Measurements from ENCODE around the gene HOXA11. TPM values are rescaled to one million over a fixed set of nuclear protein-coding genes. Genes with fewer than 3 reads are reported as not detected.

Gene HOXA11
- polyA plus RNA-seq, 1 donor from 2014 or later: not detected

GRCh38 chr7:27131390-27131819 is 53.6 kb downstream of the HOXA11 start:
- Histone ChIP-seq H3K27me3 (ENCODE audit: insufficient read depth, low read depth, low read length) (peaks cover 98% of the 10 kb centered on the region), H3K4me2 (ENCODE audit: low read length) (no peak overlapping the region), H4K20me1 (ENCODE audit: insufficient read depth) (no peaks in the 10 kb centered on the region), H3F3A (ENCODE audit: insufficient read depth, low read length, poor library complexity, severe bottlenecking) (no peaks in the 10 kb centered on the region), H3K36me3 (ENCODE audit: insufficient read depth, low read length) (no peaks in the 10 kb centered on the region), H3K9me3 (ENCODE audit: low read length) (peaks cover 16% of the 10 kb centered on the region), H3K9ac (ENCODE audit: low read length) (no peak overlapping the region), H3K9me2 (ENCODE audit: insufficient read depth, low read length) (no peaks in the 10 kb centered on the region), H2AFZ (ENCODE audit: low read depth, low read length) (no peak overlapping the region), H3K27ac (ENCODE audit: low read length) (no peak overlapping the region), H3K4me3 (ENCODE audit: low read length) (peak overlapping the region; percentile 62), H3K79me2 (replicated peaks; ENCODE audit: insufficient read depth, low read length) (no peaks in the 10 kb centered on the region)
- TF ChIP-seq EP300 (conservative IDR thresholded peaks at IDR 0.05; ENCODE audit: poor library complexity, severe bottlenecking) (no peak), POLR2AphosphoS5 (IDR thresholded peaks at IDR 0.05) (no peak), MXI1 (conservative IDR thresholded peaks at IDR 0.05; ENCODE audit: poor library complexity, severe bottlenecking) (no peak), RAD21 (conservative IDR thresholded peaks at IDR 0.05) (no peak), REST (IDR thresholded peaks at IDR 0.05; ENCODE audit: borderline replicate concordance) (no peak)

Small RNA genes lying within 50 kb of the gene (small RNA-seq; reads per million reads assigned to genes)
- gene AC004080.5 (0 reads per million in 3 experiments), gene RF02140 (0 reads per million in 3 experiments), gene RF02141 (0 reads per million in 3 experiments)

Other genes starting within 250 kb of the HOXA11 start
- not detected in 2 replicates for gene HOXA1, start 89.2 kb downstream of the HOXA11 start, polyA plus RNA-seq
- not detected in 2 replicates for gene HOXA2, start 82.5 kb downstream of the HOXA11 start, polyA plus RNA-seq
- gene HOXA4, start 54.5 kb downstream of the HOXA11 start, polyA plus RNA-seq: not detected in 2 replicates
- gene HOXA5, start 41.6 kb downstream of the HOXA11 start, polyA plus RNA-seq: not detected in 2 replicates
- gene HOXA6, start 37.5 kb downstream of the HOXA11 start, polyA plus RNA-seq: not detected in 2 replicates
- gene HOXA3, start 32.6 kb downstream of the HOXA11 start, polyA plus RNA-seq: not detected in 2 replicates
- not detected in 2 replicates for gene HOXA7, start 28.6 kb downstream of the HOXA11 start, polyA plus RNA-seq
- not detected in 2 replicates for gene HOXA9, start 19.7 kb downstream of the HOXA11 start, polyA plus RNA-seq
- gene HOXA10, start 10.9 kb downstream of the HOXA11 start, polyA plus RNA-seq: not detected in 2 replicates
- gene HOXA13, start 14.9 kb upstream of the HOXA11 start, polyA plus RNA-seq: not detected in 2 replicates
- gene EVX1, start 57.6 kb upstream of the HOXA11 start, polyA plus RNA-seq: not detected in 2 replicates